Amygdala (tissue), 56 donors: ENCODE results near the gene PPID.
A peak's percentile ranks its signal among the peaks of the same experiment; 100 is the strongest.
"Not testable (repeated sequence)": the region's sequence is repeated elsewhere in the genome, so short reads cannot be mapped to it uniquely, and the experiment has no call there.

Experiments
- DNase-seq, 56 donors: peaks; one replicate each; lab custom pipeline; 2025; lab: John Stamatoyannopoulos, UW

Gene PPID

GRCh38 chr4:158670975-158671664 lies 52.1 kb downstream of the PPID start:
- DNase-seq, result peak in 48 of 56 donors; percentile 0 to 79 (median 42)

- no peak for DNase-seq
Measured at GRCh38 chr4:158669310-158669709, 53.9 kb downstream of the PPID start.

DNA sequence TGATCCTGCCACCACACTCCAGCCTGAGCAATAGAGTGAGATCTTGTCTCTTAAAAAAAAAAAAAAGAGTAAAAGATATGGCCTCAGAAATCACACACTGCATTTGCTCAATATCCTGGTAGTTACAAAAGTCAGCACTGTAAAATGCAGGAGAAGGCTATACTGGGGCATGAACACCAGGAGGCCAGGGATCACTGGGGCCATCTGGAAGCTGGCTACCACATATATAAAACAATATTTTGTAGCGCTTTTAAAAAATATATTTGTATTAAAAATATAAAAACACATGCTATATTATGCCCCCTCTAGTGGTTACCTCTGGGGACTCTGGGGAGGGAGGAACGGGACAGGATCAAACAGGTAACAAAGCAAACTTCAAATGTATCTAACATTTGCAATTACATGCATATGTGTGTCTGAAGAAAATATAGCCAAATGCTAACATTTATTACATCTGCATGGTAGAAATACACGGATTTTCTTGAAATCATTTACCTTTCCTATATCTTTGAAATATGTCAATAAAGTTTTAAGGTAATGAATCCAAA lies 55.5 kb downstream of the PPID start:
- no peak for DNase-seq

DNA sequence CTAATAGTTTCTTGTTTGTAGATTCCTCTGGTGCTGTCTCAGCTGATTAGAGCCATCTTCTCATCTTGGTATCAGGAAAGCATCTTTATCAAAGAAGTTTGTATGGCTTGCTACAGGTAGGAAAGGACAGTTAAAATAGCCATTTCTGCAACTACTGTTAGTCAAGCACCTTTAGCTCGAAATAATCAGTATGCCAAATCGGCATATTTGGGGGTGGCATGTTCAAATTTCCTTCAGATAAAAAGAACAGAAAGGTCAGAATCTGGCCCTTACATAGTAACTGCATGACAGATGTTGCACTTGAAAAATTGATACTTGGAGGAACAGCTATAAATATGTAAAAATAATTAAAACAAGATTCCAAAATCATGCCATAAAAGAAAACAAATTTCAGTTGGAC lies 56.3 kb downstream of the PPID start:
- no peak for DNase-seq

DNA sequence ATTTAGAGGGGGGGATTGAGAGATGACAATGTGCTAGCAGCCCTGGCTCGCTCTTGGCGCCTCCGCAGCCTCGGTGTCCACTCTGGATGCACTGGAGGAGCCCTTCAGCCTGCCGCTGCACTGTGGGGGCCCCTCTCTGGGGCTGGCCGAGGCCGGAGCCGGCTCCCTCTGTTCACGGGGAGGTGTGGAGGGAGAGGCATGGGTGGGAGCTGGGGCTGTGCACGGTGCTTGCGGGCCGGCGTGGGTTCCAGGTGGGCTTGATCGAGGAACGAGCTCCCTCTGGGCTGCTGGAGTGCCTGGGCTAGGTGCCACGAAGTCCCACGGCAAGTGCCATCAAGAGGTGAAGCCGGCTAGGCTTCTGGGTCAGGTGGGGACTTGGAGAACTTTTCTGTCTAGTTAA lies 58.4 kb downstream of the PPID start:
- no peak for DNase-seq

- DNase-seq, result not testable (repeated sequence)
Measured at GRCh38 chr4:158663707-158664625, 59.2 kb downstream of the PPID start.

DNA sequence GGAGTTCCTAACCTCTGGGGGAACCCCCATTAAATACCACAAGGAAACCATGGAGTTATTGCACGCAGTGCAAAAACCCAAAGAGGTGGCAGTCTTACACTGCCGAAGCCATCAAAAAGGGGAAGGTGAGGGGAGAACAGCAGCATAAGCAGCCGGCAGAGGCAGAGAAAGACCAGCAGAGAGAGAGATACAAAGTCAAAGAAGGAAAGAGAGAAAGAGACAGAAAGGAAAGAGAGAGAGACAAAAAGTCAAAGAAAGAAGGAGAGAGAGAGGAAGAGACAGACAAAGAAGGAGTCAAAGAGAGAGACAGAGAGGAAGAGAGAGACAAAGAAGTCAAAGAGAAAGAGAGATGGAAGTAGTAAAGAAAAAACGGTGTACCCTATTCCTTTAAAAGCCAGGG lies 59.9 kb downstream of the PPID start:
- DNase-seq, result not testable (repeated sequence)
